Measurements from ENCODE around the gene TLK2.

The TLK2 gene

DNA sequence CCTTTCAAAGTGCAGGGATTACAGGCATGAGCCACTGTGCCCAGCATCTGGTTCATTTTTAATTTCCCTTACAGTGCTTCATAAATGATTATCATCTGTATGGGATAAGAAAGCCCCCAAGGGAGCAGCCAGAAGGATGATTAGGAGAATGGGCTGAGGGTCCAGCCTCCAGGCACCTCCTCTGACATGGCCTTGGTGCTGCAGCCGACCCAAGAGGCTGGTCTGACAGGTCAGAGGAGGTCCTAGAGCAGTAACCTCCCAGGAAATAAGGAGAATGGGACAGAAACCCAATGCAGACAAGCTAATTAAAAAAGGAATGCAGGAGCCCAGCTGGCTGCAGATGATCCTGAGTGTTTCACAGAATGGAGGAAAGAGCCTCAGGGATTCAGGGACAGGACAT, 177.8 kb downstream of the TLK2 start:
- no peak for DNase-seq (ENCODE audit: low spot score)

DNA sequence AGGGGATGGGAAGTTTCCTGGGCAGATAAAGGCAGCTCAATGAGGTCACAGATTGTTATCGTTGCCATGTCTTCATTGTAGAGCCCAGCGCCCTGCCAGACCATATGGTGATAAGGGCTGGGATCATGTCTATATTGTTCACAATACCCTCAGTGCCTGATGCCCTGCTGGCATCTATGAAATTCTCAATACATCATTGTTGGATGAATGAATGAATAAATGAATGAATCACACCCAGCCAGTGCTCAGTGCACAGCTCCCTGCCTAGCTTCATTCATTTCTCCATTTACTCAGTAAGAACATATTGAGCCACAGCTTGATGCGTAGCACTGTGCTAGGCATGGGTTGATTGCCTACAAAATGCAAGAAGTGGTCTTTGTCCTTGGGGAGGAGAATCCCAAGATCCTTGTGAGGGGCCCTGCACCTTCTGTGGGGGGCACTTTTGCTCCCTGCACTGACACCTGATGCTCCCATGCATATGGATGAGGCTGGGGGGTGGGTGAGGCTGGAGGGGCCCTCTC, 178.6 kb downstream of the TLK2 start:
- no peak for DNase-seq (ENCODE audit: low spot score)

DNA sequence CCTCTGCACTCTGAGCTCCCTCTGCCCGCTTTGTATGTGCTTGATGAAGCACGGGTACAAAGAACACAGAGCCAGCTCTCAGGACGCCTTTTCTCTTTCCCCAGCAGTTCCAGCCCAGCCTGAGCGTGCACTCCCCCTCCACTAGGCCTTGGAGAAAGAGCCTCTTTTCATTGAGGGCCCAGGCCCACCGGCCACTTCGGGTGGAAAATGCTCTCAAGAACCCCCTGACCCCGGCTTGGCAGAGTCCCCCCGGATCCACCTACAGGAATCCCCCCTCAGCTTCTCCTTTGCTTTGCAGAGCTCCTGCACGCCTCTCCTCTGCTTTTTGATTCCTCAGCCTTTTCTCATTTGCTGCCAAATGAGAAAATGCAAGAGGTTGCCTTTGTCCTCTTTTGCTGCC, 179.1 kb downstream of the TLK2 start:
- DNase-seq (ENCODE audit: low spot score) = no peak

- DNase-seq (ENCODE audit: low spot score) = no peak
Measured at GRCh38 chr17:62658136-62658920, 179.7 kb downstream of the TLK2 start.

DNA sequence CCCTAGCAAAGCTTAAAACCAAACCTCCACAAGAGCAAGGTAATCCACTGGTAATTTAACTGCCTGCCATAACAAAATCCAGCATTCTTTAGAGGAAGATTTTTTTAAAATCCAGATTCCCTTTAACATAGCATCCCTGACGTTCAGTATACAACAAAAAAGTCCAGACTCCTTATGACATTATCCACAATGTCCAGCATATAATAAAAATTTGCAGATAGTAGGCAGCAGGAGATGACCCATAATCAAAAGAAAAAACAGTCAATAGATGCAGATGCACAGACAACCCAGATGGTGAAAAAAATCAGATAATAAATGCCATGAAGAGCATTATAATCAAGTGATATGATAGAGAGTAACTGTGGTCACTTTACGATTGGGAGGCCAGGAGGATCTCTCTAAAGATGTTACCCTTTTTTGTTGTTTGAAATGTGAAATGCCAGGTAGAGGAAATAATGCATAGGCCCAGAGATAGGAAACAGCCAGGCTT, 182.0 kb downstream of the TLK2 start:
- no peak for DNase-seq (ENCODE audit: low spot score)

- no peak for DNase-seq (ENCODE audit: low spot score)
Measured at GRCh38 chr17:62661337-62661736, 182.7 kb downstream of the TLK2 start.

GRCh38 chr17:62662855-62663254, 184.2 kb downstream of the TLK2 start:
- DNase-seq (ENCODE audit: low spot score) = no peak

Data from NAMALWA (cell line).